Stimulated activated CD8-positive, alpha-beta memory T cell treated with anti-CD3 and anti-CD28 coated beads, Interleukin-4, amount 100 ng/mL, for 48 hours (primary cell): ENCODE results near the gene CALCA.
A peak's percentile ranks its signal among the peaks of the same experiment; 100 is the strongest.
"Not testable (repeated sequence)": the region's sequence is repeated elsewhere in the genome, so short reads cannot be mapped to it uniquely, and the experiment has no call there.

Experiments
- DNase-seq: peaks from one replicate; pipeline ENCODE4 v3.0.0-alpha.2; 2020

The CALCA gene

GRCh38 chr11:14971865-14972580 is at the start of gene CALCA:
Gene CALCA, minus strand, starts transcription at chr11:14972351. Its CDS starts 1,159 bp downstream, at chr11:14971192.
- DNase-seq, result no peak

DNA sequence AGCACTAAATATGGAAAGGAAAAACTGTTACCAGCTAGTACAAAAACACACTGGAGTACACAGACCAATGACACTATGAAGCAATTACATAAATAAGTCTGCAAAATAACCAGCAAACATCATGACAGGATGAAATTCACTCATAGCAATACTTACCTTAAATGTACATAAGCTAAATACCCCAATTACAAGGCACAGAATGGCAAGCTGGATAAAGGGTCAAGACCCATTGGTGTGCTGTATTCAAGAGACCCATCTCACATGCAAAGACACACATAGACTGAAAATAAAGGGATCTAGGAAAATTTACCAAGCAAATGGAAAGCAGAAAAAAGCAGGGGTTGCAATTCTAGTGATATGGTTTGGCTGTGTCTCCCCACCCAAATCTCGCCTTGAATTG is 44.0 kb upstream of the CALCA start:
- no peak for DNase-seq

DNA sequence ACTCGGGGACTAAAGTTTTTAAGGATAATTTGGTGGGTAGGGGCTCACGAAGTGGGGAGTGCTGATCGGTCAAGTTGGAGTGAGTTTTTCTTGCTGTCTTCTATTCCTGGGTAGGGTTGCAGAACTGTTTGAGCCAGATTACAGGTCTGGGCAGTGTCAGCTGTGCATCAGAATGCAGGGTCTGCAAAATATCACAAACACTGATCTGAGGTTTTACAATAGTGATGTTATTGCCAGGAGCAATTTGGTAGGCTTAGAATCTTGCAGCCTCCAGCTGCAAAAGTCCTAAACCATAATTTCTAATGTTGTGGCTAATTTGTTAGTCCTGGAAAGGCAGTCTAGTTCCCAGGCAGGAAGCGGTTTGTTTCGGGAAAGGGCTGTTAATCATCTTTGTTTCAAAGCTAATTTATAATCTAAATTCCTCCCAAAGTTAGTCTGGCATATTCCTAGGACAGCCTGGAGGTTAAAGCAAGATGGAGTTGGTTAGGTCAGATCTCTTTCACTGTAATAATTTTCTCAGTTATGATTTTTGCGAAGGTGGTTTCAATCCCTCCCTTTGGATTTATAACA is 39.7 kb upstream of the CALCA start:
- DNase-seq, result no peak

DNA sequence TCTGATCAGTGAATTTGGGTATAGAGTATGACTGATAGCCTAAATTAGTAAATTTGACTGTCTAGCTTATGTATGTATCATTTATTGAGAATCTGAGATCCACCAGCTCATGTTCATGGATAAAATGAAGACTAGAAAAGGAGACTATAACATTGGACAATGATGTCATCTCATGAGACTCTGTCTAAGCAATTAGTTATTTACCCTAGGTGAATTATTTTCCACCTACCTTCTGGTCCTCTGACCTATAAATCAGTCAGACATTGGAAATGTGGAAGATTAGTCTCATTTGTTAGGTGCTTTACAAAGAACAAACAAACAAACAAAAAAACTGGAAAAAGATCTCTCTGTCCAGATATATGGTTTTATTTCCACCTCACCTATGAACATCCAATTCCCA is 38.7 kb upstream of the CALCA start:
- no peak for DNase-seq

- DNase-seq, result no peak
These were observed 34.1 kb upstream of the CALCA start for GRCh38 chr11:15006139-15006759.

DNA sequence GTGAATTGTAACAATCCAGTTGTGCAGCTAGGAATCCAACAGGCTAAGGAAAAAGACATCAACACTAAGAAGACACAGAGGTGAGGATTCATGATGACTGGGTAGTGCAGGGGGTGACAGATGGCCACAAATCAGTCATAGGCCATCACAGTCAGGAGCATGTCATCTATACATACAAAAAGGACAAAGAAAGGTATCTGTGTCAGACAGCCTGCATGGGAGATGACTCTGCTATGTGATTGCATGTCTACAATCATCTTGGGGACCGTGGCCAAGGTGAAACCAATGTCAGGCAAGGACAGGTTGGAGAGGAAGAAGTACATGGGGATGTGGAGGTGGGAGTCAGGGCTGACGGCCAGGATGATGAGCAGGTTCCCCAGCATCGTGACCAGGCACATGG is 16.0 kb upstream of the CALCA start:
- not testable (repeated sequence) for DNase-seq

DNA sequence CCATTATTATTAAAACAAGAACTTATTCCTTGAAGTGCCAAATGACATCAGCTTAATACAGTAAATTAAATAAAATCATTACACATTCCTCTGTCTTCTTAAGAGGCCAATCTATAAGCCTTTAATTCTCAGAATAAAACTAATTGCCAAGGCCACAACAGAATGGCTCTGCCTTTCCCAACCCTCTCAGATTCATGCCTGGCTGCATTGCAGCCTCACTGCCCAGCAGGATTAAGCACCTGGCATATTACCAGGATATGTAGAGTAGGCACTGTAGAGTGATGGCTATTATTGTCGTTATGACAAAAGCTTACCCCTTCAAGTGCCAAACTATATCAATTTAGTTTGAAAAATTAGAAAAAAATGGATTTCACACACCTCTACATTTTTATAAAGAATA is 9.4 kb upstream of the CALCA start:
- no peak for DNase-seq

DNA sequence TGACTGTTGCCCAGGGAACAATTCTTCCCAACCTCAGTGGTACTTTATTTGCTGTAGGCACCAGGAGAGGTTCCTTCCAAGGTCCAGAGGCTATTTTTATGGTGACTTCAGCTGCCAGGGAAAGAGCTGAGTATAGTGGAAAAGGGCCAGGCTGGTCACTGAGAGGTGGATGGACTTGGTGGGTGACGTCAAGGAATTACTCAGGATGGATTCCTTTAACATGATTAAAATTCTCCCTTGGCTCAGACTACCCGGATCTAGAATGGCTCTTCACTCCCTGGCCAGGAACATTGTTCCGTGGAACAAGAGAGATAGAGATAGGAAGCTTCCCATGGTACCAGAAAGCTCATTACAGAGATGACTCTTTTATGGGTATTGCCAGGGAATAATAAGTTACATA is 8.7 kb upstream of the CALCA start:
- DNase-seq, result no peak

DNA sequence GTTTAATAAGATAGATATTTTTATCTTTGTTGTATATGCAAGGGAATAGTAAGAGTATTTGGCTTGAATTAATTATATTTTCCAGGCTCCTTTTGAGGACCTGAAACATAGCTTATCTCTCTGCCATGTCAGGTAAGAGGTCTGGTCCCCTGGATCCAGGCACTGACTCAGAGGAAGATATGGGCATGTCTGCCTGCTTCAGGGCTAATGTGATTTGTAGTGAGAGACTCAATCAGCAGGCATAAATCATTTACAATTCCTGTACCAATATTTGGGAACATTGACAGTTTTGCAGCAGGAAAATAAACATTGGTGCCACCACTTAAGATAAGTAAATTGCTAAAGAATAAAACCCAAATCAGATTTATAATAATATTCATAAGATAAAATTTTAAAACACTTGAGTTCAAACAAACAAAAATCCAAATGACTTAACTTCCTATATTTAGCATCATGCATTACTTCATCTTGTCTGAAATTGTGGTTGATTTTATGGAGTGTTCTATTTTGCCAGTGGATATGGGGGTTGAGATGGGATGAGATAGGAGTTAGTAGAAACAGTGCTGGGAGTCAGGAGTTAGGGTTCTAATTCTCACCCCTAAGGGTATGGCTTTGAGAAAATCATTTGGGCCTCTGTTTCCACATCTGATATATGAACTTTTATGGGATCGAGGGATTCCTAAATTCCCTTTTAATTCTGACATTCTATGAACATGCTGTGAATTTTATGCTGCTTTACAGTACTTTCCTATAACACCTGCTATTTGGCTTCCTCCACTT is 5.1 kb upstream of the CALCA start:
- no peak for DNase-seq

GRCh38 chr11:14975252-14975587 is 3.1 kb upstream of the CALCA start:
- DNase-seq, result no peak

GRCh38 chr11:14974515-14975251 is 2.5 kb upstream of the CALCA start:
- peak; percentile 79 for DNase-seq

DNA sequence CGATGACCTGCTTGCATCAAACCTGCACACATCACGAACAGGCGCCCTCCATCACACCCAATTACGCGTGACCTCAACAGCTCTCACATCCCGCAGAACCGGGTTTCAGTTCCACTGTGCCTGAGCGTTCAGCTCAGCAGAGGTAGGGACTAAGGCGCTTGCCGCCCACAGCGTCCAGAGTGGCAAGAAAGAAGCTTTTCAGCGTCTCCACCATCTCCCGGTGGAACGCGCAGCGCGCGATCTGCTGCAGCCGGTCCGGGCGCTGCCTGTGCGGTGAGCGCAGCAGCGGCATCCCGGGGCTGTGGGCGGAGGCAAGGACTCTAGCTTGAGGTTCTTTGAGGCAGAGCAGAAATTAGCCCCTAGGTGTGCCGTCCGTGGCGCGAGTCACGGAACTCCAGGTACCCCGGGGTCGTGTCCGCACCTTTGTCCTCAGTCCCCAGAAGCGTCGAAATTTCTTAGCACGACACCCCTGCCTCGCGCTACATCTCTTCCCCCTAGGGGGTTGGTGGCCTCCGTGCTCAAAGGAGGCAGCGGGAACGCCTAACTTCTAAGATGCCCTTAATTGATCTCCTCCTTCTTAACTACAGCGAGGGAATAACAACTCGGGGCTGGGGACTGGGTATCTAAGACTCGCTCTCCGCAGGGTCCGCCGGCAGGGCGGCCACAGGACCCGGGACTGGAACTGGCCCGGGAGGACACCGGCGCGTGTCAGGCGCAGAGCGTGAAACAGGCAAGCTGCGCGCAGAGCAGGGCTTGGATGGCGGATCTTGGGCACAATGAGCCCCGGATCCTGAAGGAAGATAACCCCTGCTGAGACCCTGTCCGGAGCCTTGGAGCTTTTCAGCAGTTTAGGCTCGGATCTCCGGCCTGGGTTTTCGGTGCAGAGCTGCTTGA is 1.7 kb upstream of the CALCA start:
- DNase-seq, result peak; percentile 57

DNA sequence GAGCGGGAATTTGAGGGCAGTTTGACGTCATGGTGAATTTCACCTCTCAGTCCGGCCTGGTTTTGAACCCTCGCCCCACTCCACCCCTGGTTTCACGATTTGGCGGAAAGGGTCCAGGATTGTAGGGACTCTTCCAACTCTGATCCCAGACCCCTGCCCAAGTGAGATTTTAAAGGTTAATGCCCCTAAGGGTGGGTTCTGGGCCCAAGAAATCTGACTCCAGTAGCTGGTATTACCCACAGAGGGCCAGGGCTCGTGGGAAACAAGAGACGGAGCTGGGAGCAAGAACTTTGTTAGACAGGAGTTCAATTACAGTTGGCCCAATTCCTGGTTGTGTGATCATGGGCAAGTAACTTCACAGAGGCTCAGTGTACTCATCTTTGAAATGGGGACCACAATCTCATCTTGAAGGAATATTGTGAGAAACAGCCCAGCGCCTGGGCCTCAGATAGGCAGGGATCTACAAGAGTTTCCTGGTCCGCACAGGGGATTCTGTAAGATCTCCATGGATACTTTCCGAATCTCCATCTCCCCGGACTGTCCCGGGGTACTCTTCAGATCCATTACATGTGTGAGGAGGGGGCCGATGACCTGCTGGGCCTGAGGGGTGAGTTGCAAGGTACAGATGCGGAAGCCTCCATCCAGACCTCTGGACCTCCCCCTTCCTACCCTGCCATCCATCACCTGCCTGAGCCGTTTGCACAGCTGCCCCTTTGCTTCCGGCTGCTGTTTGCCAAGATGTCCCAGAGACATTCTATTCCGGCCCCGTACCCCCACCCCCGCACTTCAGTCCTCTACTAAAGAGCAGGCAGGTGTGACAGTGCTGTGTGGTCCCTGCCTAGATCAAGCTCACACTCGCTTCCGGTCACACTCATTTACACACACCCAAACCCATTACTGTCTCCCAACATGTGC is 687 bp upstream of the CALCA start:
- no peak for DNase-seq

DNA sequence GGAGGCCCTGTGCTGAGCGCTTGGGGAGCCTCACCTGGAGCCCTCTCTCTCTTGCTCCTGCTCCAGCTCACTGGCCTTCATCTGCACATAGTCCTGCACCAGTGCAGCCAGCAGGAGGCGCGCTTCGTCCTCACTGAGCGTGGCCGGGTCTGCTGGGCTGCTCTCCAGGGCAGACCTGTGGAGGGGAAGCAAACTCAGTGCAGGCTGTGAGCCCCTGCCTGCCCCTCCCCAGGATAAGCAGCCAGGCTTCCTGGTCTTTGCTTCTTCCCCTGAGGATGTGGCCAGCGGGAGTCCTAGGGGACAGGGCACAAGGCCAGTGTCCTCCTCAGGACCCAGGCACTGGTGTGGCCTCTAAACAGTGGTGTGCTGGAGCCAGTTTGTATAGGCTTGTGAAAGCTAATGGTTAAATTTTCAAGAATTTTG is 2.2 kb downstream of the CALCA start:
- peak; percentile 89 for DNase-seq

DNA sequence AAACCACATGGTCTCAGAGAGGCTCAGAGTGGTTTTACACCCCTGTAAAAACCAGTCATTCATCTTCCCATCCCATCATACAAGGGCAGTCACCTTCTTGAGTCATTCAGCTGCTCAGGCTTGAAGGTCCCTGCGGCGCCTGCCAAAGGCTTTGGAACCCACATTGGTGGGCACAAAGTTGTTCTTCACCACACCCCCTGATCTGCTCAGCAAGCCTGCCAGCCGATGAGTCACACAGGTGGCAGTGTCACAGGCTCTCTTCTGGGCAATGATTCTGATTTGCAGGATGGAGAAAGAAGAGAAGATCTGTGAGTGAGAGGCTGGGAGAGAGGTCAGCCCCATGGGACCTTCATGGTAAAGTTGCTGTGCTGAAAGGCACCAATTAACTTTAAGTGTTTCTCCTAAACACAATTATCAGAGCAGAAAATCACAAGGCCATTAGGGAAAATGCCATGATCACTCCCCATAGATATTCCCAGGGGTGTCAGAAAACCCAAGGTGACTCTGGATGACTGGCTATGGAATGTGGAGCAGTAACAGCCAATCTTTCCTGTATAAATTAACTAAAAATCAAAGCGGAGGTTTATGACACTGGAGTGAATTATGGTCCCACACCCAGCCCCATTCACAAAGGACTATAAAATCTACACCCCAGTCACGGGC is 4.4 kb downstream of the CALCA start:
- no peak for DNase-seq

DNA sequence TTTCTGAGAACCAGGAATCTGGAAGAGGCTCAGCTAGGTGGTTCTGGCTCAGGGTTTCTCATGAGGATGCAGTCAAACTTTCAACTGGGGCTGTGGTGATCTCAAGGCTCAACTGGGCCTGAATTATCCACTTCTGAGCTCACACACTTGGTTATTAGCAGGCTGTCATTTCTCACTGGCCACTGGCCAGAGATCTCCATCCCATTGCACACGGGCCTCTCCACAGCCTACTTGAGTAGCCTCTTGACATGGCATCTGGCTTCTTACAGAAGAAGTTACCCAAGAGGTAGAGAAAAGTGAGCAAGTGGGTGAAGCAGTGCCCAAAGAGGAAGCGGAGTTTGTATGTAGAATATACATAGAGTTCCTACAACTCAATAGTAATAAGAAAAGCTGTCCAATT is 16.0 kb downstream of the CALCA start:
- no peak for DNase-seq

DNA sequence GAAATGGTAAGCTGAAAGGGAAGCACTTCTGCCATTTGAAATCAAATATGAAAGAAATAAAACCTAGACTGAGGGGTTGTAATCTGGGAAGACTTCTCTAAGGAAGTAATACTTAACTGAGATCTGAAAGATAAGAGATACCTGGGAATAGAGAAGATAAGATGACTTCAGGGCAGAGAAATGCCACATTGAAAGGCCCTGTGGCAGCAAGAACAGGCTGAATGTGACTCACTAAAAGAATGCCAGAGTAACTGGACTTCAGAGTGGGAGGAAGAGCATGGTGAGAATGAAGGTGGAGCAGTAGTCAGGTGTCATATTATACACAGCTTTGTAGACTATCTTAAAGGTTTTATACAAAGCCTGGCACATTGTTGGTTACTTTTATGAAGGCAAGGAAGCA is 17.6 kb downstream of the CALCA start:
- DNase-seq, result no peak

DNA sequence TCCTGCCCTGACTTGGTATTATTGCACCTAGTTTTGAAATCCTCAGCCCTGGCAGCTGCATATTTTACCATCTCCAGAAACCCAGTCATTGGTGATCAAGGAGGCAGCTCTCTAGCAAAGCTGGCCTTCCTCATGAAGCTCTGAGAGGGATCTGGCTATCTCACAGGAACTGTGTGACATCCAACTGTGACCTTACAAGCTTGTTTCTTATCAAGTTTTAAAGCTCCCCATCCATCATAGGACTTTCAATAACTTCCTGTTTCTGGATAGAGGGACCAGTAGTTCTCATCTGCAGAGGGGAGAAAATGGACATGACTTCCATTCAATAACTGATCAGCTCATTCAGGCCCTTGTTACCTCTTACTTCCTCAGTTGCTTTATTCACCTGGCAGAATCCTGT is 18.2 kb downstream of the CALCA start:
- no peak for DNase-seq

- no peak for DNase-seq
These were observed 22.6 kb downstream of the CALCA start for GRCh38 chr11:14949437-14950147.

- no peak for DNase-seq
These were observed 29.4 kb downstream of the CALCA start for GRCh38 chr11:14942745-14943144.
